ENCODE measurements around the gene IGFN1.

IGFN1 gene

GRCh38 chr1:201191653-201192260 lies 1.1 kb downstream of the IGFN1 start:
- DNase-seq (ENCODE audit: low spot score) = no peak
- TF ChIP-seq CTCF (IDR thresholded peaks at IDR 0.05; ENCODE audit: borderline replicate concordance, control extremely low read depth, extremely low read depth, insufficient read depth, missing control alignments) = no peak
- in situ Hi-C loops (cut with MboI; ENCODE audit: low sequenced_read_pairs, unreplicated experiment) = no loop called here

- in situ Hi-C loops (cut with MboI; ENCODE audit: low sequenced_read_pairs, unreplicated experiment) = no loop called here
- TF ChIP-seq CTCF (IDR thresholded peaks at IDR 0.05; ENCODE audit: borderline replicate concordance, control extremely low read depth, extremely low read depth, insufficient read depth, missing control alignments) = no peak
- no peak for DNase-seq (ENCODE audit: low spot score)
These were observed 1.7 kb downstream of the IGFN1 start for GRCh38 chr1:201192261-201192788.

GRCh38 chr1:201194046-201194445 lies 3.4 kb downstream of the IGFN1 start:
- no peak for TF ChIP-seq CTCF (IDR thresholded peaks at IDR 0.05; ENCODE audit: borderline replicate concordance, control extremely low read depth, extremely low read depth, insufficient read depth, missing control alignments)
- no peak for DNase-seq (ENCODE audit: low spot score)
- in situ Hi-C loops (cut with MboI; ENCODE audit: low sequenced_read_pairs, unreplicated experiment) = no loop called here

- no peak for DNase-seq (ENCODE audit: low spot score)
- in situ Hi-C loops (cut with MboI; ENCODE audit: low sequenced_read_pairs, unreplicated experiment) = no loop called here
- TF ChIP-seq CTCF (IDR thresholded peaks at IDR 0.05; ENCODE audit: borderline replicate concordance, control extremely low read depth, extremely low read depth, insufficient read depth, missing control alignments) = no peak
These were observed 8.0 kb downstream of the IGFN1 start for GRCh38 chr1:201198598-201198997.

- TF ChIP-seq CTCF (IDR thresholded peaks at IDR 0.05; ENCODE audit: borderline replicate concordance, control extremely low read depth, extremely low read depth, insufficient read depth, missing control alignments) = no peak
- in situ Hi-C loops (cut with MboI; ENCODE audit: low sequenced_read_pairs, unreplicated experiment) = no loop called here
- DNase-seq (ENCODE audit: low spot score) = no peak
These were observed 14.4 kb downstream of the IGFN1 start for GRCh38 chr1:201205036-201205435.

GRCh38 chr1:201206176-201206575 lies 15.6 kb downstream of the IGFN1 start:
- no peak for TF ChIP-seq CTCF (IDR thresholded peaks at IDR 0.05; ENCODE audit: borderline replicate concordance, control extremely low read depth, extremely low read depth, insufficient read depth, missing control alignments)
- in situ Hi-C loops (cut with MboI; ENCODE audit: low sequenced_read_pairs, unreplicated experiment) = no loop called here
- DNase-seq (ENCODE audit: low spot score) = no peak
